SHP77 (cell line): Measurements from ENCODE around the gene TYW5.
"Not testable (repeated sequence)": the region's sequence is repeated elsewhere in the genome, so short reads cannot be mapped to it uniquely, and the experiment has no call there.

ENCODE experiments used
- DNase-seq, 2 experiments: peaks; one replicate each; lab custom pipeline; 2025; lab: John Stamatoyannopoulos, UW

TYW5 gene

DNA sequence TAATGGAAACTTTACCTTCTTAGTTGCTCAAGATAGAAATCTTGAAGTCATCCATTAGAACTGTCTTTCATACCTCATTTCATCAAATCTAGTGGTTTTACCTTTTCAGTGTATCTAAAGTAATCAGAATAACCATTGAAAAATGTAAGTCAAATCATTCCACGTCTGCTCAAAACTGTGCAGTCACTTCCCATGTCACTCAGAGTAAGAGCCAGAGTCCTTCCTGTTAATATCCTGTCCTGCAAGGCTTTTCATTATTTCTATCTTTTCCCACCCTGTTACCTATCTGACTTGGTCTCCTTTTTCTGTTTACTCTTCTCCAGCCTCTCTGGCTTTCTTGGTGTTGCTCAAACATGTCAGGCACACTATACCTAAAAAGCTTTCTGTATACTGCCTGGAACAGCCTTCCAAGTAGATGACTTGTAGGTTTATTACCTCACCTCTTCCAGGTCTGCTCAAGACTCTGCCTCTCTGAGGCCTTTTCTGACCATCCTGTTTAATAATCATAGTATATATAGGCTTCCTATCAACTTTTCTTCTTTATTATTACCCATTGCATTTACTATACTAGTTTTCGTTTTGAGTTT, 40.8 kb downstream of the TYW5 start:
- no peak for DNase-seq

DNA sequence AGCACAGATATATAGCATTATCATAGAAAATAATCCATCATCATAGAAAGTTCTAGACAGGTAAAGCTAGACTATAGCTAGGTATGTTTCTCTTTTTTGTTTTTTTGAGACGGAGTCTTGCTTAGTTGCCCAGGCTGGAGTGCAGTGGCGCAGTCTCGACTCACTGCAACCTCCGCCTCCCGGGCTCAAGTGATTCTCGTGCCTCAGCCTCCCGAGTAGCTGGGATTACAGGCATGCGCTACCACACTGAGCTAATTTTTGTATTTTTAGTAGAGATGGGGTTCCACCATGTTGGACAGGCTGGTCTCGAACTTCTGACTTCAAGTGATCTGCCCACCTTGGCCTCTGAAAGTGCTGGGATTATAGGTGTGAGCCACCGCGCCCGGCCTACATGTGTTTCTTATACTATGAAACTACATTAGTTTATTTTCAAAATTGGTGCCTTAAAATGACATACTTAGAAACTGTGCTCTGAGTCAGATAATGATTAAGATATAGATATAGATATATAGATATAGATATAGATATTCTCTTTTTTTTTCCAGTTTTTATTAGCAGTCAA, 42.7 kb downstream of the TYW5 start:
- DNase-seq, result not testable (repeated sequence)

DNA sequence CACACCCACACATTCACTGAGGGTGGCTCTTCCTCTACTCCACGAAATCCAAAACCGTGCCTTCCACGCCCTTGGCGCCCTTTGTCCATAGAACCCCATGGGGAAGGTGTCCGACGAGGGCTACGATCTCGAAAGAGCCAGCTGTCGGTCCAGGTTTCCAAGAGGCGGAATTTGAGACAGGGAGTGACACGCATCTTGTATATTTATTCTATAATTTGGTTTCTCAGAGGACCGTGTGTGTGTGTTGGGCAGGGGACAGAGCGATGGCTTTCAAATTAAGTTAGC, 43.5 kb downstream of the TYW5 start:
- DNase-seq, result peak in 1 of 2 experiments; percentile 45

DNA sequence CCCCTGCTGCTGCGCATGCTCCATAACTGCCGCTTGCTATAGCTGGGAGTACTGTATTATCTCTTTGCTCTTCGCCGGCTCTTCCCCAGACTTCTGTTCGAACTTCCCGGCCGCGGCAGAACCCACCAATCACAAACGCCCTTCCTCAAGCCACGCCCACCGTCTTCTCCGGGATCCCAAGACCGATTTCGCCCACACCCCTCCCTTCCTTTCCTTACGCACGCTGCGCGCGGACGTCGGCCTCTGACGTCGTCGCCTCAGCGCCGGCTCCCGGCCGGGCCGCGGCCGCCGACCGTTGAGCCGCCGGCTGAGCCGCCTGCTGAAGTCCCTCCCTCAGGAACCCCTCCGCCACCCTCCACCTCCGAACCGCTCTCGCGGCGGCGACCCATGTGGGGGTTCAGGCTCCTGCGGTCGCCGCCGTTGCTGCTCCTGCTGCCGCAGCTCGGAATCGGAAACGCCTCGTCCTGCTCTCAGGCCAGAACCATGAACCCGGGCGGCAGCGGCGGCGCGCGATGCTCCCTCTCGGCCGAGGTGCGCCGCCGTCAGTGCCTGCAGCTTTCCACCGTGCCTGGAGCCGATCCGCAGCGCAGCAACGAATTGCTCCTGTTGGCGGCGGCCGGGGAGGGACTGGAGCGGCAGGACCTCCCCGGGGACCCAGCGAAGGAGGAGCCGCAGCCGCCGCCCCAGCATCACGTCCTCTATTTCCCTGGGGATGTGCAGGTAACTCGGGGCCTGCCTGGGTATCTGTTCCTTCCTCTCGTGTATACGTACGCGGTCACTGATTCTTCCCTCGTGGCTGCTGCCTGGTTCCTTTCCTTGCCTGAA, 44.0 kb downstream of the TYW5 start, which contains the start of gene C2orf69:
Gene C2orf69 (plus strand): TSS at position 242 of the 825 bp plus-strand sequence. CDS start 146 bp downstream, at position 388.
- peak; percentile 97 for DNase-seq

- DNase-seq, result no peak
Observed at GRCh38 chr2:199910338-199911051, 44.8 kb downstream of the TYW5 start.

- no peak for DNase-seq
Observed at GRCh38 chr2:199907008-199907714, 48.1 kb downstream of the TYW5 start.

GRCh38 chr2:199903111-199903510, 52.2 kb downstream of the TYW5 start:
- DNase-seq, result no peak

DNA sequence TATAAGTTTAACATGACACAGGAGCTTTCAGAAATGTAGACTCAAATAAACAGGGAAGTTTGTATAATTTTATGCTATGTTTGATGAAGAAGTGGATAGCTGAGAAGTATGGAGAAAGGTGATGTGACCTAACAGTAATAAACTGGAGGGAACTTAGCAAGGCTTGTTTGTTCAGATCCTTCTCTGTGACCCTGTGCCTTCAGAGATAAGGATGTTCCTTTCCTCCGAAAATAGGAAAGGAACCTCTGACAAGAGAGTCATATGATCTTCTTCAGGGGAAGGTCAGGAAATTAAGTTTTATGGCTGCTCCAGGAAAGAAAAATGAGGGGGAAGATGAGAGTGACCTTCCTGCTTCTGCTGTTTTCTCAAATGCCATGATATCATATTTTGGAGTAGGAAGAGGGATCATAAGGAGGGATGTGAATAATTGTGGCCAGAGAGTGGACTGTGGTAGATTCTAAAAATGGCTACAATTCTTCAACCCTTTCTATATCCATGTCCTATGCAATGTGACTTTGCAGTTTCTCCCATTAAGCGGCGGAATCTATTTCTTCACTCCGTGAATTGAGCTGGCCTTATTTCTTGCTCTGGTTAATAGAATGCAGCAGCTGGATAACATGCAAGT, 52.7 kb downstream of the TYW5 start:
- no peak for DNase-seq

- no peak for DNase-seq
Observed at GRCh38 chr2:199901942-199902341, 53.3 kb downstream of the TYW5 start.

DNA sequence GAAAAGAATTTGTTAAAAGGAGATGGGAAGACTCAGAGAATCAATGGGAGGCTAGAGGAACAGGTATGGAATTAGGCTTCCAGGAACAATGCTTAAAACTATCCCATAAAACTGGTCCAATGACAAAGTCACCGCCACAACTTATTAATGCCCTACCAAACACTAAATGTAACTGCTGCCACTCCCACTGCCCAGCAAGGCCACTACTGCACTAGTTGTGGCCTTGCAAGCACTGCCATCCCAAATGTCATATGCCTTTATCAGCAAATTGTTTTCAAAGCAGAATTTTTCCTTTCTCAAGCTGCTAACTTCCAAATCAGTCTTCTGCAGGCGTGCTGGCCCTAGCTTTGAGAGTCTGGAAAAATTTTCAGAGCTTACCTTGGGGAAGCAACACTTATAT, 58.7 kb downstream of the TYW5 start:
- no peak for DNase-seq

GRCh38 chr2:199895406-199895805, 59.9 kb downstream of the TYW5 start:
- DNase-seq, result no peak

GRCh38 chr2:199883474-199884212, 71.6 kb downstream of the TYW5 start:
- no peak for DNase-seq

DNA sequence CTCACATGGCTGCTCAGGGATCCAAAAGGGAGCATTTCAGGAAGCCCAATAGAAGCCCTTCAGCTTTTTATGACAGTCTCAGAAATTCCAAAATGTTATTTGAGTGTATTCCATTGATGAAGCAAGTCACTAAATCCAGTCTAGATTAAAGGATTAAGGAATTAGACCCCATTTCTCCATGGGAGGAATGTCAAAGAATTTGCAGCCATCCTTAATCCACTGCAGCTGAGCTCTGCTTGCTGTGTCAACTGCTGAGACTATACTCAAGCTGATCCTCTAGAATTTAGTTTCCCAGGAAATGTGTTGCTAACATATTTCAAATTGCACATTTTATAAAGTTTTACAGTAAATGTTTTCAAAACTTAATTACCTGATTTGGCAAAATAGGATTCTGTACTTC, 72.6 kb downstream of the TYW5 start:
- no peak for DNase-seq
